Liver (tissue), 9 donors: ENCODE data around the gene PRSS38. TPM values are rescaled to one million over a fixed set of nuclear protein-coding genes. Genes with fewer than 3 reads are reported as not detected.

Source experiments
- DNase-seq: peaks from one replicate; pipeline ENCODE4 v3.0.0-alpha.2; 2017; ENCODE audit warnings: low spot score
- H3K27ac ChIP-seq, 2 donors: one replicate each; pipeline ENCODE4 v1.7.0; 2013; ENCODE audit warnings: inconsistent platforms in 2 of 2, low read length in 2 of 2, control low read depth in 1 of 2, low read depth in 1 of 2, mild to moderate bottlenecking in 1 of 2
- H3K27me3 ChIP-seq, 4 donors: one replicate each; pipeline versions ENCODE4 v1.6.1 to v1.7.0; 2013; ENCODE audit warnings: low read length in 3 of 4, inconsistent platforms in 1 of 4, mild to moderate bottlenecking in 1 of 4, moderate library complexity in 1 of 4; ENCODE audit not compliant: control insufficient read depth in 4 of 4, insufficient read depth in 4 of 4
- H3K36me3 ChIP-seq, 4 donors: one replicate each; pipeline versions ENCODE4 v1.6.1 to v1.7.0; 2013; ENCODE audit warnings: low read length in 3 of 4, mild to moderate bottlenecking in 3 of 4, low read depth in 1 of 4, moderate library complexity in 1 of 4; ENCODE audit not compliant: control insufficient read depth in 4 of 4, insufficient read depth in 3 of 4
- H3K4me1 ChIP-seq, 4 donors: one replicate each; pipeline versions ENCODE4 v1.6.1 to v1.7.0; 2013; ENCODE audit warnings: low read length in 3 of 4, mild to moderate bottlenecking in 3 of 4, moderate library complexity in 1 of 4; ENCODE audit not compliant: control insufficient read depth in 4 of 4, insufficient read depth in 4 of 4
- H3K4me3 ChIP-seq, 3 donors: one replicate each; pipeline versions ENCODE4 v1.6.1 to v1.7.0; 2013; ENCODE audit warnings: low read length in 3 of 3, control low read depth in 1 of 3, low read depth in 1 of 3, mild to moderate bottlenecking in 1 of 3
- H3K9ac ChIP-seq, 2 donors: one replicate each; pipeline ENCODE4 v1.7.0; 2013; ENCODE audit warnings: low read length in 2 of 2, mild to moderate bottlenecking in 2 of 2, moderate library complexity in 2 of 2, control low read depth in 1 of 2, low read depth in 1 of 2
- H3K9me3 ChIP-seq, 4 donors: one replicate each; pipeline versions ENCODE4 v1.6.1 to v1.7.0; 2013; ENCODE audit warnings: low read length in 3 of 4; ENCODE audit not compliant: control insufficient read depth in 4 of 4
- EGR1 ChIP-seq, 2 donors: IDR thresholded peaks; 2 replicates each; pipeline ENCODE4 v1.6.1; 2016 to 2018; ENCODE audit warnings: antibody characterized with exemption in 2 of 2, low read depth in 2 of 2
- FOXA1 ChIP-seq: IDR thresholded peaks from 2 replicates; pipeline ENCODE4 v1.6.1; 2016; ENCODE audit warnings: antibody characterized with exemption
- FOXA2 ChIP-seq: IDR thresholded peaks from 2 replicates; pipeline ENCODE4 v1.6.1; 2016; ENCODE audit warnings: antibody characterized with exemption
- GABPA ChIP-seq, 2 donors: IDR thresholded peaks in 1 of 2; conservative IDR thresholded peaks in 1 of 2; 2 replicates each; pipeline ENCODE4 v1.6.1; 2016; ENCODE audit warnings: antibody characterized with exemption in 2 of 2, mild to moderate bottlenecking in 1 of 2, moderate library complexity in 1 of 2
- HNF4G ChIP-seq: IDR thresholded peaks from 2 replicates; pipeline ENCODE4 v1.6.1; 2016; ENCODE audit warnings: antibody characterized with exemption
- JUND ChIP-seq, 2 donors: IDR thresholded peaks; 2 replicates each; pipeline ENCODE4 v1.6.1; 2016; ENCODE audit warnings: antibody characterized with exemption in 2 of 2
- MAX ChIP-seq: IDR thresholded peaks from 2 replicates; pipeline ENCODE4 v1.6.1; 2016; ENCODE audit warnings: antibody characterized with exemption
- RAD21 ChIP-seq, 2 donors: IDR thresholded peaks; 2 replicates each; pipeline ENCODE4 v1.6.1; 2016; ENCODE audit warnings: antibody characterized with exemption in 2 of 2, mild to moderate bottlenecking in 2 of 2
- REST ChIP-seq: IDR thresholded peaks from 2 replicates; pipeline ENCODE4 v1.6.1; 2016; ENCODE audit warnings: antibody characterized with exemption, mild to moderate bottlenecking
- SP1 ChIP-seq: IDR thresholded peaks from 2 replicates; pipeline ENCODE4 v1.6.1; 2018; ENCODE audit warnings: antibody characterized with exemption, mild to moderate bottlenecking
- TAF1 ChIP-seq: conservative IDR thresholded peaks from 2 replicates; pipeline ENCODE4 v1.6.1; 2016; ENCODE audit warnings: antibody characterized with exemption, mild to moderate bottlenecking
- YY1 ChIP-seq: IDR thresholded peaks from 2 replicates; pipeline ENCODE4 v1.6.1; 2016; ENCODE audit warnings: antibody characterized with exemption, mild to moderate bottlenecking
- WGBS: extraction: QIAGEN DNeasy Blood & Tissue Kit; methylation state at CpG from one replicate; pipeline ENCODE4 v1.1.7; 2013; 5-methylcytosine and 5-hydroxymethylcytosine counted together
- polyA plus RNA-seq, 2 donors: library from polyadenylated mRNA; stranded (reverse) in 1 of 2; unstranded in 1 of 2; fragments of 200-250 nt in 1 of 2; fragments of >200 nt in 1 of 2; fragmentation: Nextera tagmentation in 1 of 2; extraction: Ambion mirVana in 1 of 2; gene quantifications; one replicate each; pipeline versions ENCODE4 v1.2.1 to v1.2.3, GENCODE V29; 2013 to 2015
- total RNA-seq, 2 donors: library from RNA; depleted of rRNA; stranded (reverse); fragments of >200 nt; gene quantifications; one replicate each; pipeline ENCODE4 v1.2.3, GENCODE V29; 2014
- TF ChIP-seq, protein P1 (sequence below): fragments of 150-350 bp; IDR thresholded peaks from 2 replicates; pipeline ENCODE4 v1.5.1; 2017; ENCODE audit warnings: improper control_type of control experiment, low read depth, low read length; ENCODE audit not compliant: missing input control
- TF ChIP-seq, protein P2 (sequence below): IDR thresholded peaks from 2 replicates; pipeline ENCODE4 v1.6.1; 2016; ENCODE audit warnings: antibody characterized with exemption
- donor health status: healthy.
- donor health status: healthy.
- donor health status: healthy.
- donor health status: healthy.
- donor health status: healthy.

PRSS38 gene
- total and polyA plus RNA-seq, 4 donors = not detected

- no peak overlapping the region for H3K4me3 ChIP-seq
- WGBS = 90% methylated on average over 6 of the region's 6 CpGs
Measured at GRCh38 chr1:227891955-227892488, 76.5 kb downstream of the PRSS38 start.

More at GRCh38 chr1:227891955-227892488, 76.5 kb downstream of the PRSS38 start:
- Histone ChIP-seq H3K27me3 (no peaks in the 10 kb centered on the region), H3K4me1 (peaks cover 0 to 4% (median 0%) of the 10 kb centered on the region in 4 donors), H3K27ac (no peak overlapping the region), H3K9ac (no peak overlapping the region), H3K9me3 (no peaks in the 10 kb centered on the region), H3K36me3 (no peaks in the 10 kb centered on the region)
- DNase-seq = peak; percentile 31
- TF ChIP-seq RAD21 (IDR thresholded peaks at IDR 0.05) (no peak), JUND (IDR thresholded peaks at IDR 0.05) (no peak), YY1 (no peak), HNF4G (no peak), FOXA1 (no peak), MAX (no peak), REST (no peak), TAF1 (no peak), EGR1 (IDR thresholded peaks at IDR 0.05; ENCODE audit: low read depth in 2 of 2) (no peak), GABPA (IDR thresholded peaks at IDR 0.05 in 1 of 2, conservative IDR thresholded peaks at IDR 0.05 in 1 of 2) (no peak), FOXA2 (no peak), SP1 (no peak)
- TF ChIP-seq, protein P1, sequence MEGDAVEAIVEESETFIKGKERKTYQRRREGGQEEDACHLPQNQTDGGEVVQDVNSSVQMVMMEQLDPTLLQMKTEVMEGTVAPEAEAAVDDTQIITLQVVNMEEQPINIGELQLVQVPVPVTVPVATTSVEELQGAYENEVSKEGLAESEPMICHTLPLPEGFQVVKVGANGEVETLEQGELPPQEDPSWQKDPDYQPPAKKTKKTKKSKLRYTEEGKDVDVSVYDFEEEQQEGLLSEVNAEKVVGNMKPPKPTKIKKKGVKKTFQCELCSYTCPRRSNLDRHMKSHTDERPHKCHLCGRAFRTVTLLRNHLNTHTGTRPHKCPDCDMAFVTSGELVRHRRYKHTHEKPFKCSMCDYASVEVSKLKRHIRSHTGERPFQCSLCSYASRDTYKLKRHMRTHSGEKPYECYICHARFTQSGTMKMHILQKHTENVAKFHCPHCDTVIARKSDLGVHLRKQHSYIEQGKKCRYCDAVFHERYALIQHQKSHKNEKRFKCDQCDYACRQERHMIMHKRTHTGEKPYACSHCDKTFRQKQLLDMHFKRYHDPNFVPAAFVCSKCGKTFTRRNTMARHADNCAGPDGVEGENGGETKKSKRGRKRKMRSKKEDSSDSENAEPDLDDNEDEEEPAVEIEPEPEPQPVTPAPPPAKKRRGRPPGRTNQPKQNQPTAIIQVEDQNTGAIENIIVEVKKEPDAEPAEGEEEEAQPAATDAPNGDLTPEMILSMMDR = no peak
- TF ChIP-seq, protein P2, sequence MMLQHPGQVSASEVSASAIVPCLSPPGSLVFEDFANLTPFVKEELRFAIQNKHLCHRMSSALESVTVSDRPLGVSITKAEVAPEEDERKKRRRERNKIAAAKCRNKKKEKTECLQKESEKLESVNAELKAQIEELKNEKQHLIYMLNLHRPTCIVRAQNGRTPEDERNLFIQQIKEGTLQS = no peak
